ENCODE results near the gene LIMCH1.
A peak's percentile ranks its signal among the peaks of the same experiment; 100 is the strongest.
"Not testable (repeated sequence)": the region's sequence is repeated elsewhere in the genome, so short reads cannot be mapped to it uniquely, and the experiment has no call there.

The LIMCH1 gene

GRCh38 chr4:41644288-41644914, 106.4 kb downstream of the LIMCH1 start:
- TF ChIP-seq CTCF (IDR thresholded peaks at IDR 0.05): peak; percentile 90
- no peak overlapping the region for H3K27ac Mint-ChIP-seq
- DNase-seq: peak; percentile 93
- peak overlapping the region; percentile 76 for H3K4me3 Mint-ChIP-seq
- peaks cover 15% of the 10 kb centered on the region for H3K27me3 Mint-ChIP-seq (ENCODE audit: low read depth, poor library complexity)
- peaks cover 26% of the 10 kb centered on the region for H3K36me3 Mint-ChIP-seq (ENCODE audit: low read depth)
- no peaks in the 10 kb centered on the region for H3K9me3 Mint-ChIP-seq
- H3K4me1 Mint-ChIP-seq: peaks cover 40% of the 10 kb centered on the region

DNA sequence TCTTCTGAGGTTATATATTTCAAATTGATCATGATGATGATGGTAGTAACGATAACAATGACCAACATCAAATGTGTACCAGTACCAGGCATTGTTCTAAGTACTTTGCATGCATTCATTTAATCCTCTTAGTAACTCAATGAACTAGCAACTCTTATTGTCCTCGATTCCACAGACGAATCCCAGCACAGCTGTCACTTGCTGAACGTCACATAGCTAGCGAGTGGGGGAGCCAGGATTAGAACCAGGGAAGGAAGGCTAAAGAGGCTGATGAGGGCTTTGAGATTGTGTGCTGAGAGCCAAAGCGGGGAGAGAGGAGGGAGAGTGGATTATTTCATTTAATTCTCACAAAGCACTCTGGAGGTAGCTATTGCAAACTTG, 106.9 kb downstream of the LIMCH1 start:
- peaks cover 15% of the 10 kb centered on the region for H3K27me3 Mint-ChIP-seq (ENCODE audit: low read depth, poor library complexity)
- no peaks in the 10 kb centered on the region for H3K9me3 Mint-ChIP-seq
- TF ChIP-seq CTCF (IDR thresholded peaks at IDR 0.05): no peak
- no peak overlapping the region for H3K27ac Mint-ChIP-seq
- H3K4me1 Mint-ChIP-seq: peaks cover 35% of the 10 kb centered on the region
- no peak for DNase-seq
- peaks cover 26% of the 10 kb centered on the region for H3K36me3 Mint-ChIP-seq (ENCODE audit: low read depth)
- peak overlapping the region; percentile 76 for H3K4me3 Mint-ChIP-seq

GRCh38 chr4:41645728-41646390, 107.9 kb downstream of the LIMCH1 start:
- no peak for DNase-seq
- no peak overlapping the region for H3K4me3 Mint-ChIP-seq

DNA sequence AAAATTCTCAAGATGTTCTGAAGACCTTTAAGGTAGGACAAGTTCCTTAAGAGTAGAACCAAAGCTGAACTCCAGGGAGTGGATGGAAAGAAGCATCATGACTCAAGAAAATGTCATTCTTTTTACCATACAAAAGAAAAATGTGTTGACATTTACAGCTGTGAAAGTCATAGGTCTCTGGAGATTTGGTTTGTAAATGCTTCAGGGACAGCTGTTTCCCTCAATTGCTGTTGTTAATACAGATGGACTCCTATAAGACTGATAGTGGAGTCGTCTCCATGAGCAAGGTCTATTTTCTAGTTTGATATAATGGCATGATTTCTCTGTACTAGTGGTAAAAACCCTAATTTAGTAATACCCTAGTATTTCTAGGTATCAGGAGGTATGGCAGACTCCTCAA, 108.9 kb downstream of the LIMCH1 start:
- no peak overlapping the region for H3K4me3 Mint-ChIP-seq
- TF ChIP-seq CTCF (IDR thresholded peaks at IDR 0.05): no peak
- peaks cover 41% of the 10 kb centered on the region for H3K36me3 Mint-ChIP-seq (ENCODE audit: low read depth)
- H3K27me3 Mint-ChIP-seq (ENCODE audit: low read depth, poor library complexity): peaks cover 15% of the 10 kb centered on the region
- no peak for DNase-seq
- H3K27ac Mint-ChIP-seq: no peak overlapping the region
- peaks cover 28% of the 10 kb centered on the region for H3K4me1 Mint-ChIP-seq
- H3K9me3 Mint-ChIP-seq: no peaks in the 10 kb centered on the region

More at GRCh38 chr4:41645728-41646390, 107.9 kb downstream of the LIMCH1 start:
- H3K4me1 Mint-ChIP-seq: peaks cover 30% of the 10 kb centered on the region
- no peak for TF ChIP-seq CTCF (IDR thresholded peaks at IDR 0.05)
- H3K9me3 Mint-ChIP-seq: no peaks in the 10 kb centered on the region
- H3K27ac Mint-ChIP-seq: no peak overlapping the region
- peaks cover 31% of the 10 kb centered on the region for H3K36me3 Mint-ChIP-seq (ENCODE audit: low read depth)
- peaks cover 15% of the 10 kb centered on the region for H3K27me3 Mint-ChIP-seq (ENCODE audit: low read depth, poor library complexity)

DNA sequence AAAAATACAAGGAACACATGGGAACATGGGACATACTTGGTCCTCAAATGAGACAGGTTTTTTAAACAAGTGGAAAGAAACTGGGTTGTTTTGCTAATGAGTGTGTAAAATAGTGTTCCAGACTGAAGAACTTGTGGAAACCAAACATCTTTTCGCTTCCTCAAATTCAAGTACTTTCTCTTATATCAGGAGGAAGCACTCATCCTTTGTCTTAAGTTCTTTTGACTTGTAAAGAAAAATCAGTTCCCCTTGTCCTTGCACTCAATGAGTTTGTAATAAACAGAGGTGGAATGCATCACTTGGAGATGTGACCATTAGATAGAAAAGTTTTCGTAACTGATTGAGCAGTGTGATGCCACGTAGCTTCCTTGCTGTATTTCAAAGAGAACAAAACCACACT, 109.4 kb downstream of the LIMCH1 start:
- Mint-ChIP-seq H3K27ac (no peak overlapping the region), H3K9me3 (no peaks in the 10 kb centered on the region), H3K36me3 (ENCODE audit: low read depth) (peaks cover 44% of the 10 kb centered on the region), H3K4me3 (no peak overlapping the region), H3K4me1 (peaks cover 28% of the 10 kb centered on the region), H3K27me3 (ENCODE audit: low read depth, poor library complexity) (peaks cover 15% of the 10 kb centered on the region)
- DNase-seq: no peak
- TF ChIP-seq CTCF (IDR thresholded peaks at IDR 0.05): no peak

DNA sequence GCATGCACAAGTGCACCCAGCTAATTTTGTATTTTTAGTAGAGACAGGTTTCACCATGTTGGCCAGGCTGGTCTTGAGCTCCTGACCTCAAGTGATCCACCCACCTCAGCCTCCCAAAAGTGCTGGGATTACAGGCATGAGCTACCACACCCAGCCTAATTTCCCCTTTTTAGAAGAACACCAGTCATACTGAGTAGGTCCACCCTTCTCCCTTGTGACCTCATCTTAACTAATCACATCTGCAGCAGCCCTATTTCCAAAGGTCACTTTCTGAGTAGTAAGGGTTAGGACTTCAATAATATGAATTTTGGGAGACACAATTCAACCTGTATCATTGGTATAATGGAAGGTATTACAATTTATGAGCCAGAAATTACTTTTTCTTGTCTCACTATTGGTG, 113.2 kb downstream of the LIMCH1 start:
- H3K9me3 Mint-ChIP-seq, H3K27ac Mint-ChIP-seq, H3K4me3 Mint-ChIP-seq, DNase-seq: not testable (repeated sequence)
- H3K36me3 Mint-ChIP-seq (ENCODE audit: low read depth): peaks cover 60% of the 10 kb centered on the region
- peaks cover 14% of the 10 kb centered on the region for H3K27me3 Mint-ChIP-seq (ENCODE audit: low read depth, poor library complexity)
- peaks cover 14% of the 10 kb centered on the region for H3K4me1 Mint-ChIP-seq
